GM12878 (cell line): Measurements from ENCODE around the gene COL1A1. TPM values are rescaled to one million over a fixed set of nuclear protein-coding genes. Genes with fewer than 3 reads are reported as not detected.

Experiments used
- ATAC-seq: fragments of 200-7000 bp; cut with Tn5 transposase; 3 replicates; pipeline ENCODE4 v1.9.1; 2020; ENCODE audit warnings: mild to moderate bottlenecking, moderate library complexity
- BruUV-seq: library from RNA; stranded (reverse); fragments of 400-500 nt; replicated peaks from 2 replicates; lab custom pipeline; 2021; lab: Mats Ljungman, UMichigan
- CTCF ChIA-PET: fragments of 300-600 bp; sonication (Branson Sonifier 250); formaldehyde crosslinking; extraction: SDS; loops from one replicate; lab custom pipeline; 2021; ENCODE audit warnings: inconsistent platforms; lab: Yijun Ruan, JAX
- POLR2A ChIA-PET: fragments of 350-600 bp; formaldehyde crosslinking; extraction: SDS; loops from one replicate; lab custom pipeline; 2021; ENCODE audit warnings: inconsistent platforms; lab: Charles Lee
- RAD21 ChIA-PET: fragments of 300-600 bp; sonication (Branson Sonifier 250); formaldehyde crosslinking; loops from one replicate; lab custom pipeline; 2023; ENCODE audit warnings: antibody characterized with exemption; ENCODE audit not compliant: unreplicated experiment; lab: Charles Lee
- SMC1A ChIA-PET: fragments of 300-600 bp; sonication (Branson Sonifier 250); formaldehyde crosslinking; loops from one replicate; lab custom pipeline; 2023; ENCODE audit not compliant: unreplicated experiment, uncharacterized antibody; lab: Charles Lee
- DNase-seq: peaks from one replicate; pipeline ENCODE4 v3.0.0-alpha.2; 2011; ENCODE audit warnings: low read depth, low spot score
- FAIRE-seq: peaks from 3 replicates; lab custom pipeline; 2011; peaks lifted over from hg19 to GRCh38; lab: Jason Lieb, UNC
- H2AFZ ChIP-seq: 2 replicates; pipeline ENCODE4 v1.6.0; 2011; ENCODE audit warnings: low read depth, low read length, control low read depth; ENCODE audit not compliant: control insufficient read depth
- H3K27ac ChIP-seq: 2 replicates; pipeline ENCODE4 v1.5.1; 2011; ENCODE audit warnings: control low read depth; ENCODE audit not compliant: control insufficient read depth, insufficient read depth
- H3K27me3 ChIP-seq, 2 experiments: replicated peaks in 1 of 2; 2 replicates each; pipeline versions ENCODE4 v1.6.0 to v1.6.1; 2011; ENCODE audit warnings: low read length in 1 of 2; ENCODE audit not compliant: control insufficient read depth in 2 of 2, insufficient read depth in 2 of 2
- H3K36me3 ChIP-seq, 2 experiments: 2 replicates each; pipeline ENCODE4 v1.5.1; 2011; ENCODE audit warnings: low read length in 1 of 2; ENCODE audit not compliant: control insufficient read depth in 2 of 2, insufficient read depth in 2 of 2
- H3K4me1 ChIP-seq: 2 replicates; pipeline ENCODE4 v1.6.1; 2011; ENCODE audit warnings: mild to moderate bottlenecking, low read length, moderate library complexity, mixed read lengths; ENCODE audit not compliant: control insufficient read depth, insufficient read depth
- H3K4me2 ChIP-seq: 2 replicates; pipeline ENCODE4 v1.6.0; 2011; ENCODE audit warnings: control low read depth; ENCODE audit not compliant: control insufficient read depth, insufficient read depth
- H3K4me3 ChIP-seq: fragments of 200-600 bp; sonication (generic); 2 replicates; pipeline ENCODE4 v1.5.1; 2016
- H3K79me2 ChIP-seq: 2 replicates; pipeline ENCODE4 v1.6.0; 2011; ENCODE audit warnings: low read length; ENCODE audit not compliant: control insufficient read depth, insufficient read depth
- H3K9ac ChIP-seq: 2 replicates; pipeline ENCODE4 v1.8.0; 2011; ENCODE audit warnings: low read length, control low read depth, mixed read lengths; ENCODE audit not compliant: control insufficient read depth, insufficient read depth
- H3K9me3 ChIP-seq: replicated peaks from 3 replicates; pipeline ENCODE4 v1.5.1; 2011; ENCODE audit warnings: mild to moderate bottlenecking, low read length; ENCODE audit not compliant: control insufficient read depth, insufficient read depth
- H4K20me1 ChIP-seq: 2 replicates; pipeline ENCODE4 v1.6.0; 2011; ENCODE audit not compliant: control insufficient read depth, insufficient read depth
- BCLAF1 ChIP-seq: fragments of 450-650 bp; IDR thresholded peaks from 2 replicates; pipeline ENCODE4 v1.6.1; 2017; ENCODE audit warnings: antibody characterized with exemption, mild to moderate bottlenecking, moderate library complexity
- DPF2 ChIP-seq: fragments of 450-650 bp; IDR thresholded peaks from 2 replicates; pipeline ENCODE4 v1.6.1; 2017; ENCODE audit warnings: mild to moderate bottlenecking
- MTA2 ChIP-seq: fragments of 450-650 bp; IDR thresholded peaks from 2 replicates; pipeline ENCODE4 v1.6.1; 2016; ENCODE audit warnings: low read depth, mild to moderate bottlenecking, moderate library complexity
- NFXL1 ChIP-seq: fragments of 450-650 bp; IDR thresholded peaks from 2 replicates; pipeline ENCODE4 v1.6.1; 2017; ENCODE audit warnings: antibody characterized with exemption, mild to moderate bottlenecking, borderline replicate concordance
- SMAD1 ChIP-seq: fragments of 450-650 bp; IDR thresholded peaks from 2 replicates; pipeline ENCODE4 v1.6.1; 2018; ENCODE audit warnings: mild to moderate bottlenecking, low read depth; ENCODE audit not compliant: partially characterized antibody
- SUPT20H ChIP-seq: IDR thresholded peaks from 2 replicates; pipeline ENCODE4 v1.6.1; 2011; ENCODE audit warnings: low read depth, mild to moderate bottlenecking, low read length, moderate library complexity, borderline replicate concordance; ENCODE audit not compliant: control insufficient read depth
- ZNF384 ChIP-seq: IDR thresholded peaks from 2 replicates; pipeline ENCODE4 v1.6.1; 2012; ENCODE audit warnings: low read depth, mild to moderate bottlenecking, low read length, improper control_type of control experiment, borderline replicate concordance
- WGBS: methylation state at CpG from one replicate; pipeline ENCODE4 v1.1.6; 2016; ENCODE audit warnings: low lambda C conversion rate; ENCODE audit not compliant: insufficient replicate concordance, insufficient coverage; ENCODE audit errors: missing lambda C conversion rate; 5-methylcytosine and 5-hydroxymethylcytosine counted together
- in situ Hi-C: fragments of 300-500 bp; cut with MboI; formaldehyde crosslinking; loops from 9 replicates; pipeline ENCODE4 v1.14.3; 2018; ENCODE audit warnings: mixed read lengths
- intact Hi-C: fragments of 100-400 bp; cut with micrococcal nuclease; formaldehyde crosslinking; loops from one replicate; pipeline ENCODE4 v1.14.2; 2022; ENCODE audit not compliant: unreplicated experiment
- polyA plus RNA-seq, 11 experiments: library from polyadenylated mRNA; depleted of rRNA in 4 of 11; unstranded in 6 of 11; stranded (reverse) in 5 of 11; fragments of >200 nt; fragmentation: Nextera tagmentation in 4 of 11; fragmentation: Illumina TruSeq in 1 of 11; extraction: Ambion mirVana in 4 of 11; extraction: Trizol in 1 of 11; gene quantifications; 1 replicate in 1 of 11; 2 replicates in 10 of 11; pipeline versions ENCODE4 v1.2.1 to v1.2.3, GENCODE V29; 2011 to 2016; ENCODE audit warnings: inconsistent platforms in 2 of 11, missing spikeins in 2 of 11, low read depth in 1 of 11
- total RNA-seq, 4 experiments: library from RNA; depleted of rRNA in 3 of 4; stranded (reverse); fragments of >200 nt in 3 of 4; fragmentation: Illumina TruSeq in 1 of 4; extraction: Trizol in 1 of 4; gene quantifications; 2 replicates each; pipeline versions ENCODE4 v1.2.1 to v1.2.3, GENCODE V29; 2013 to 2021

The COL1A1 gene
- total and polyA plus RNA-seq, 10 of the 15 experiments (the other 5 are each of a cell fraction or from before 2014, with no cell fraction given) = 0.18 to 7.7 (median 2.3) TPM

DNA sequence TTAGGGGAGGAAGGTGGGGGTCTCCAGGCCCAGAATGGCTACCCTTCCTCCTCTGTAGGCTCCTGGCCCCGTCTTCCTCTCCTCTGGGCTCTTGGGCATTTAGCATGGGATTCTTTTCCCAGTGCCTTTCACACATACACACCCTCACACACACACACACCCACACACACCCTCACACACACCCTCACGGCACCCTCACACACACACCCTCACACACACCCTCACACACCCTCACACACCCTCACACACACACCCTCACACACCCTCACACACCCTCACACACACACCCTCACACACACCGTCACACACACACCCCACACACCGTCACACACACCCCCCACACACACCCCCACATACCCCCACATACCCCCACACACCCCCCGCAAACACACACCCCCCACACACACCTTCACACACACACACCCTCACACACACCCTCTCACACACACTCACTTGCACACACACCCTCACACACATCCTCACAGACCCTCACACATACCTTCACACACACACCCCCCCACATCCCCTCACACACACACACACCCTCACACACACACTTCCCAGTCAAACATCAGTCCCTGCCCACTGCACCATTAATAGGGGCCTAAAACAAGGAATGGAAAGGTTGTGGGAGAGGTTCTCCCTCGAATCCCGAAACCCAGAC is 34.8 kb downstream of the COL1A1 start:
- no peaks in the 10 kb centered on the region for H3K36me3 ChIP-seq
- SMC1A ChIA-PET = interaction anchor here (1.7 to 2.9 kb wide), 3 partner anchors 31 to 73 kb away, joined by 8 to 22 read pairs (median 8); no protein-coding TSS in a partner anchor

More for the DNA sequence above, 34.8 kb downstream of the COL1A1 start:
- no TSS peak for BruUV-seq
- intact Hi-C loops (no loop called here), in situ Hi-C loops (no loop called here)
- 36% methylated on average over 5 of the region's 7 CpGs for whole genome bisulfite sequencing
- Histone ChIP-seq H3K9me3 (no peaks in the 10 kb centered on the region), H3K4me1 (peaks cover 34% of the 10 kb centered on the region), H3K9ac (no peak overlapping the region), H3K27me3 (no peaks in the 10 kb centered on the region), H2AFZ (no peak overlapping the region), H3K4me2 (no peak overlapping the region), H3K79me2 (no peaks in the 10 kb centered on the region), H4K20me1 (no peaks in the 10 kb centered on the region), H3K27ac (no peak overlapping the region), H3K4me3 (no peak overlapping the region)
- ChIA-PET RAD21 (interaction anchor here (0.8 to 2.8 kb wide), 6 partner anchors 15 to 46 kb away, joined by 3 to 24 read pairs (median 4); partner anchors contain the start of gene PPP1R9B), CTCF (interaction anchor here (0.7 to 17.0 kb wide), 8 partner anchors 14 to 132 kb away, joined by 3 to 514 read pairs (median 17); partner anchors contain the start of gene PDK2), POLR2A (interaction anchor here (0.5 to 1.8 kb wide), 5 partner anchors 16 to 35 kb away, joined by 3 to 6 read pairs (median 3); partner anchors contain the start of gene PPP1R9B)
- no peak for ATAC-seq
- no peak for DNase-seq
- no peak for TF ChIP-seq SUPT20H
- TF ChIP-seq ZNF384 = no peak
- no peak for TF ChIP-seq MTA2
- no peak for TF ChIP-seq DPF2
- no peak for TF ChIP-seq SMAD1
- no peak for TF ChIP-seq NFXL1
- TF ChIP-seq BCLAF1 = no peak
- no peak for FAIRE-seq
